Stimulated activated CD4-positive, alpha-beta T cell treated with anti-CD3 and anti-CD28 coated beads, Interleukin-12 subunit alpha, Interleukin-12 subunit beta, amount 100 ng/mL, for 48 hours (primary cell): Measurements from ENCODE around the gene GIGYF2.
"Not testable (repeated sequence)": the region's sequence is repeated elsewhere in the genome, so short reads cannot be mapped to it uniquely, and the experiment has no call there.

ENCODE experiments used
- DNase-seq, 3 donors: peaks; one replicate each; pipeline ENCODE4 v3.0.0-alpha.2; 2020; ENCODE audit warnings: low read depth in 2 of 3, low spot score in 1 of 3

The GIGYF2 gene

GRCh38 chr2:232697059-232697806 is at the start of gene GIGYF2:
GIGYF2 (plus strand) TSS chr2:232697331; CDS start chr2:232735198, 37,867 bp downstream.
- peak; percentile 94 to 96 (median 95) for DNase-seq

GRCh38 chr2:232649033-232649432 is 48.1 kb upstream of the GIGYF2 start:
- no peak for DNase-seq

GRCh38 chr2:232652505-232652851 is 44.7 kb upstream of the GIGYF2 start:
- no peak for DNase-seq

- DNase-seq = no peak
These were observed 43.7 kb upstream of the GIGYF2 start for GRCh38 chr2:232653441-232653840.

GRCh38 chr2:232655392-232655791 is 41.7 kb upstream of the GIGYF2 start:
- no peak for DNase-seq

GRCh38 chr2:232658217-232658785 is 38.8 kb upstream of the GIGYF2 start:
- no peak for DNase-seq

GRCh38 chr2:232659359-232659758 is 37.8 kb upstream of the GIGYF2 start:
- no peak for DNase-seq

- no peak for DNase-seq
These were observed 34.5 kb upstream of the GIGYF2 start for GRCh38 chr2:232662486-232663260.

- no peak for DNase-seq
These were observed 30.9 kb upstream of the GIGYF2 start for GRCh38 chr2:232666051-232666805.

- no peak for DNase-seq
These were observed 29.0 kb upstream of the GIGYF2 start for GRCh38 chr2:232667989-232668583.

- DNase-seq = no peak
These were observed 28.2 kb upstream of the GIGYF2 start for GRCh38 chr2:232668805-232669444.

- DNase-seq = no peak
These were observed 24.5 kb upstream of the GIGYF2 start for GRCh38 chr2:232672588-232672987.

GRCh38 chr2:232674491-232674890 is 22.6 kb upstream of the GIGYF2 start:
- DNase-seq = no peak

- no peak for DNase-seq
These were observed 21.8 kb upstream of the GIGYF2 start for GRCh38 chr2:232675381-232675780.

GRCh38 chr2:232680006-232680405 is 17.1 kb upstream of the GIGYF2 start:
- no peak for DNase-seq

GRCh38 chr2:232681527-232681926 is 15.6 kb upstream of the GIGYF2 start:
- DNase-seq = no peak

- no peak for DNase-seq
These were observed 13.8 kb upstream of the GIGYF2 start for GRCh38 chr2:232683368-232683767.

GRCh38 chr2:232685391-232685790 is 11.7 kb upstream of the GIGYF2 start:
- not testable (repeated sequence) for DNase-seq

GRCh38 chr2:232687382-232688160 is 9.6 kb upstream of the GIGYF2 start:
- DNase-seq = no peak

GRCh38 chr2:232688201-232688600 is 8.9 kb upstream of the GIGYF2 start:
- no peak for DNase-seq
